Measurements from ENCODE around the gene RELL2.

RELL2 gene

GRCh38 chr5:141665995-141666940 is 29.5 kb downstream of the RELL2 start:
- no peak for DNase-seq (ENCODE audit: extremely low spot score)
- ChIA-PET CTCF (interaction anchor here (0.6 to 3.0 kb wide), 11 partner anchors 9 to 294 kb away, joined by 3 to 30 read pairs (median 8); partner anchors contain the start of gene PCDH1), POLR2A (no interaction called here)
- no peak for TF ChIP-seq CTCF (IDR thresholded peaks at IDR 0.05; ENCODE audit: control extremely low read depth, extremely low read depth, low read depth, missing control alignments)

GRCh38 chr5:141668601-141669265 is 31.9 kb downstream of the RELL2 start:
- TF ChIP-seq CTCF (IDR thresholded peaks at IDR 0.05; ENCODE audit: control extremely low read depth, extremely low read depth, low read depth, missing control alignments): no peak
- ChIA-PET CTCF (interaction anchor here (0.8 to 3.0 kb wide), 10 partner anchors 9 to 475 kb away, joined by 3 to 27 read pairs (median 4); partner anchors contain the start of genes DIAPH1 and RNF14), POLR2A (no interaction called here)
- no peak for DNase-seq (ENCODE audit: extremely low spot score)

- POLR2A ChIA-PET: no interaction called here
- peak; percentile 8 for TF ChIP-seq CTCF (IDR thresholded peaks at IDR 0.05; ENCODE audit: control extremely low read depth, extremely low read depth, low read depth, missing control alignments)
- no peak for DNase-seq (ENCODE audit: extremely low spot score)
- CTCF ChIA-PET: interaction anchor here (0.8 to 3.0 kb wide), 10 partner anchors 8 to 474 kb away, joined by 3 to 27 read pairs (median 4); partner anchors contain the start of genes DIAPH1 and RNF14
These were observed 32.7 kb downstream of the RELL2 start for GRCh38 chr5:141669520-141669919.

GRCh38 chr5:141672071-141672840 is 35.5 kb downstream of the RELL2 start:
- no peak for DNase-seq (ENCODE audit: extremely low spot score)
- no peak for TF ChIP-seq CTCF (IDR thresholded peaks at IDR 0.05; ENCODE audit: control extremely low read depth, extremely low read depth, low read depth, missing control alignments)
- ChIA-PET CTCF (interaction anchor here (0.7 to 2.1 kb wide), 3 partner anchors 10 to 142 kb away, joined by 3 to 7 read pairs (median 4); no protein-coding TSS in a partner anchor), POLR2A (no interaction called here)

GRCh38 chr5:141672841-141673813 is 36.3 kb downstream of the RELL2 start:
- DNase-seq (ENCODE audit: extremely low spot score): no peak
- TF ChIP-seq CTCF (IDR thresholded peaks at IDR 0.05; ENCODE audit: control extremely low read depth, extremely low read depth, low read depth, missing control alignments): no peak
- ChIA-PET CTCF (interaction anchor here (0.7 to 2.1 kb wide), 4 partner anchors 8 to 19 kb away, joined by 3 to 7 read pairs (median 6); no protein-coding TSS in a partner anchor), POLR2A (no interaction called here)
